HCT116 (cell line): ENCODE measurements around the gene TEPSIN.

Experiments used
- FOSL1 ChIP-seq: IDR thresholded peaks from 2 replicates; pipeline ENCODE4 v1.6.1; 2012; ENCODE audit warnings: low read depth
- REST ChIP-seq: IDR thresholded peaks from 2 replicates; pipeline ENCODE4 v1.6.1; 2012; ENCODE audit warnings: low read depth

- TF ChIP-seq REST (no peak), FOSL1 (no peak)
These were observed 16.3 kb upstream of the TEPSIN start for GRCh38 chr17:81254955-81255717.
